NCI-H2227 treated with DMSO at 0.1 percent for 48 hours (cell line): Measurements from ENCODE around the gene PANX3.

Experiments used
- DNase-seq: peaks from one replicate; lab custom pipeline; 2025; lab: John Stamatoyannopoulos, UW

Gene PANX3

GRCh38 chr11:124618863-124619262 is 7.6 kb downstream of the PANX3 start:
- DNase-seq = no peak

GRCh38 chr11:124622531-124623451 is 11.6 kb downstream of the PANX3 start, which contains the start of gene TBRG1:
TBRG1 (plus strand) TSS chr11:124622864; CDS start chr11:124623084, 220 bp downstream.
- DNase-seq = peak; percentile 81

GRCh38 chr11:124623861-124624525 is 12.8 kb downstream of the PANX3 start:
- DNase-seq = no peak

DNA sequence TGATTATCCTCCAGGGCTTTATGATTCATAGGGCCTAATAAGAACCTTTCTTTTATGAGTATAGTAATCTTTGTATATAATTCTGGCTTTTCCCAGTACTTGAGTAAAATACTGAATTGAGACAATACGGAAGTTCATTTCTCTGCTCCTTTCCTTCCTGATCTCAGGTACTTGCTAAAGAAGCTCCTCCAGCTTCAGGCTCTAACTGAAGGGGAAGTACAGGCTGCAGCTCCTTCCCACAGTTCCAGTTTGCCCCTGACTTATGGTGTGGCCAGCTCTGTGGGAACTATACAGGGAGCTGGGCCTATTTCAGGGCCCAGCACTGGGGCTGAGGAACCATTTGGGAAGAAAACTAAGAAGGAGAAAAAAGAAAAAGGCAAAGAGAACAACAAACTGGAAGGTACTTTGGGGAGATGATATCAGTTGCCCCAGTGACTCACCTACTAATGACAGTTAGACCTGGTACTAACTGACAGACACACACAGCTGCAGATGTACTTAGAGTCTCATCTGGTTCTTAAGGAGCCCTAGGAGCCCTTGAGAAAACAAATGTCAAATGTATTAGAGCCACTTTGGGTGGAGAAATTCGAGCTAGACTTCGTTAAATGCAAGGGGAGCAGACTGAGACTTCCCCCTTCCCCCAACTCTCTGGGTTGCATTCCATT is 14.4 kb downstream of the PANX3 start:
- DNase-seq = no peak

GRCh38 chr11:124627546-124627945 is 16.3 kb downstream of the PANX3 start:
- no peak for DNase-seq

- no peak for DNase-seq
Measured at GRCh38 chr11:124629961-124630360, 18.7 kb downstream of the PANX3 start.

DNA sequence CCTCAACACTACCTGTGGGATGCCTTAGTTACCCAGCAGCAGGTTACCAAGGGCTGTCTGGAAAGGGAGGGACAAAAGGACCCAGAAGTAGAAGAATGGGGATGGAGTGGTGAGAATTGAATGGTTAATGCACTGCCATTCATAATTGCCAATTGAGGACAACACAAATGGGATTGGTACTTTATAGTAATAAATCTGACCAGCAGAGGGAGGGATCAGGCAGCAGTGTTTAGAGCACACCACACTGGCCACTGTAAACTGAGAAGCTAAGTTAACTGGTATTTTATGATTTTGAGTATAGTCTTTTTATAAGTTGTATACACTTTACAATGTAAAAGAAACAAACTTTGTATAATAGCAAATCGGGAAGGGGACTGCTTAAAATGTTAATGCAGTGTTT is 22.1 kb downstream of the PANX3 start:
- no peak for DNase-seq

- no peak for DNase-seq
Measured at GRCh38 chr11:124635932-124636331, 24.7 kb downstream of the PANX3 start.

DNA sequence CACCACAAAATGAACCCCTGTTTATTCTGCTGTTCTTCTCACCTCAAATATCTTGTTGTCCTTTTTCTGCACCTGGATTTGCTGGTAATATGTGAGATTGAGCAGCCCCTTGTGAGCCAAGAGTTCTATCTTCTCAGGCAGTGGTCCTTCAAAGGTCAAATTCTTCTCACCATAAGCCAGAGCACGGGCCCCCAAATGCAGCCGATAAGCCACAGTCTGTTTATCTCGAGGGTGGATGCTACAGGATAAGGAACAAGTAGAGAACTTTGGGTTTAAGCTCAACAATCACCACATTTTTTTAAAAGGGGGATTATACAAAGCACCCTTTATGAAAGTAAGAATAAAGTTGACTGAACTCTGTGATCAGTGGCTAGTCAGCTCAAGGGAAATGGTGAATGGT is 27.3 kb downstream of the PANX3 start:
- DNase-seq = no peak

DNA sequence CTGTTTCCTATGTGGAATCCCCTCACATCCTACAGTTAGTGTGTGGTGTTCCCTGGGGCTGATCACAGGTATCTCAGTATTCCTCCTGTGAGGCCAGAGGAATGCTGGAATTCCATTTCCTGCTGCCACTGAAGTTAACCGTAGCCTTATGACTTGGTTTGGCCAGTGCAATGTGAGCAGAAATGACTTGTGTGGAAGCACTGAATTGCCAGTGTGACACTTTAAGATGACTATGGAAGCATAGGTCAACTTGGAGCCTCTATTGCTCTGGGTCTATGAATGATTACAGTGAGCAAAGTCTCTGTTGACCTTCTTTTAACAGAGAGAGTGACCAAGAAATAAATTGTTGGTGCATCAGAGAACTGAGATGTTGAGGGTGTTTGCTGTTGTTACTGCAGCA is 28.0 kb downstream of the PANX3 start:
- DNase-seq = no peak

DNA sequence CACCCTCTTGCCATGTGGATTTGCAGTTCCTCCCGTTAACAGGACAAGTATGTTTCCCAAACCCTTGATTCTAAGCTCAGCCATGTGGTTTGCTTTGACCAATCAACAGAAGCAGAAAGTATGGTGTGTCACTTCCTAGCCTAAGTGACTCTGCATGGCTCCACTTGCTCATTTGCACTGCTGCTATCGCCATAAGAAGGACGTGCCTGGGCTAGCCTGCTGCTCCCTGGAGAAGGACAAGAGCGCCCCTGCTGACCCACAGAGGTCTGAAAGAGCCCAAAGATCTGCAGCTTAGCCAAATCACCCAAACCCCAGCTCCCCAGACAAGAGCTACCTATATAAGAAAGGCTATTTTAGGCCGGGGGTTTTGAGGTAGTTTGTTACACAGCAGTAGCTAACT is 29.4 kb downstream of the PANX3 start:
- no peak for DNase-seq

DNA sequence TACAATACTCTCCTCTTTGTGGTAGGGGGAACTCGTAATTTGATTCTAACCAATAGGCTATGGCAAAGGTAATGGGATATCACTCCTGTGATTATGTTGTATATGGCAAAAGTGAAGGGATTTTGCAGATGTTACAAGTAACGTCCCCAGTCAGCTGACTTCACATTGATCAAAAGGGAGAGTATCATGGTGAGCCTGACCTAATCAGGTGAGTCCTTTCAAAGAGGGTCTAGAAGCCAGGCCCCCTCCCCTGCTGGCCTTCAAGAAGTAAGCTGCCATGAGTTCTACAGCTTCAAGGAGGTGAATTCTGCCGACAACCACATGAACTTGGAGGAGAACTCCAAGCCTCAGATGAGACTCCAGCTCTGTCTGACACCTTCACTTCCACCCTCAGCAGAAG is 31.4 kb downstream of the PANX3 start:
- DNase-seq = no peak

GRCh38 chr11:124643042-124643604 is 31.9 kb downstream of the PANX3 start:
- no peak for DNase-seq

DNA sequence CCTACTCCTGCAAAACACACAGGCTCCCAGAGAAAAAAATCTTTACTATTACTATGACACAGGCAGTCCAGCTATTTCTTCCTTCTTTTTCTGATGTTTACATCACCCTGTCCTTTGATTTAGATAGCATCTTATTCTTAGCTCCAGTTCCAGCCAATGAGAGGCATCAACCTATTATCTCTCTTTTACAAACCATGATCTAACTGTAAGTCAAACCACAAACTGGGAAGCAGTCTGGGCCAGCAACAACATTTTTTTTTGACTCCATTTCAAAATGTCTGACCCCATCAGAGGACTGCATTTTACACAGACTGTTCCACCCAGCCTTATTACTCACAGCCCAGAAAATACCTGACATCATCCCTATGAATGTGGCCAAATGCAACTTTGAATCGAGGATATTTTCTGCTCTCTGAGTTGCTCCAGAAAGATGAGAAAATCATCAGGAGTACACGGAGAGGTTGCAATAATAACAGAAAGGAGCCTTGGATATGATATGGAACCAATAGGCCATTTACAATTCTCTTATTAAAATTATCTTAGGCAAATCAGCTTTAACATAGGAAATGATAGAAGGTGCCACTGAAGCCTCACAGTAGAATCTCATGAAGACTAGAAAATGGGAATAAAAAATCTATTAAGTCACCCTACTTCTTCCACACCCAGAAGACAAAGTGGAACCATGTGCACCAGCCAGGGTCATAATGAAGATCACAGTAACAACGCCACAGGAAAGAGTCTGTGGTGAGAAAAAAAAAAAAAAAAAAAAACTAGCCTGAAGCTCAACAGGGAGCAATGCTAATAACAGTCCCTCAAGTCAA is 32.6 kb downstream of the PANX3 start:
- no peak for DNase-seq

DNA sequence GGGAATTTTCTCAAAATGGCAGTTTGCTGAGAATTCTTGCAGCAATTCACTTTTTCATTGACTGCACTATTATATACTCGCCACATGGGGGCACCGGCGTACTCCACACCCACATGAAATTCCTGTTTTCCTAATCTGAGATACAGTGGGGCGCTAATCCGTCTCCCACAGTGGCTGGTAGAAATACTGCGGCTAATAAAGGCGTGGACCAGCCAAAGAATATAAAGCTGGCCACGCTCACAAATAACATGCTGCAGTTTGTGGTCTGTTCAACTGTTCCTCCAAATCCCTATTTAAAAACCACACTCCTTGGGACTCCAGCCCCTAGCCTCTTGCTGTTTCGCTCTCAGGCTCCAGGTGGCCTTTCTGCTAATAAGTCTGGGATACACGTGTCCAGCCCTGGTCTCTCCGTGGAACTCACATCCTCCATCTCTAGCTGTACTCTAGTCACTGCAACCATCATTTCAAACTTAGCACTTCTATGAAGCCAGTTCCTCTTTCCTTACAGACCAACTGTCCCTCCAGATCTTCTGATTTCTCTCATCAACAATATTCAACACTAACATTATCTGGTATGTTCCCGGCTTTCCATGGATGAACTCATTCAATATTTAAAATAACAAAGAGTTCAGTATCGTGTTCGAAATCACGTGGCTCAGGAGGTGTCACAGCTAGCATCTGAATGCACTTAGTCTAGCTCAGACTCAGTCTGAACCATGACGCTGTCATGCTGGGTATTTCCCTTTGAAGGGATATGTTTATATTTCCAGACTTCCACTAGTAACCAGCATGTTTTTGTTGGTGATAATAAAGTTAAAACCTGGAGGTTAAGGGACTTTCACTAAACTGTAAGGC is 33.4 kb downstream of the PANX3 start:
- DNase-seq = peak; percentile 85

GRCh38 chr11:124646148-124646547 is 34.9 kb downstream of the PANX3 start:
- no peak for DNase-seq

- DNase-seq = no peak
Measured at GRCh38 chr11:124648610-124649009, 37.4 kb downstream of the PANX3 start.

- peak; percentile 67 for DNase-seq
Measured at GRCh38 chr11:124656774-124657630, 45.8 kb downstream of the PANX3 start.

DNA sequence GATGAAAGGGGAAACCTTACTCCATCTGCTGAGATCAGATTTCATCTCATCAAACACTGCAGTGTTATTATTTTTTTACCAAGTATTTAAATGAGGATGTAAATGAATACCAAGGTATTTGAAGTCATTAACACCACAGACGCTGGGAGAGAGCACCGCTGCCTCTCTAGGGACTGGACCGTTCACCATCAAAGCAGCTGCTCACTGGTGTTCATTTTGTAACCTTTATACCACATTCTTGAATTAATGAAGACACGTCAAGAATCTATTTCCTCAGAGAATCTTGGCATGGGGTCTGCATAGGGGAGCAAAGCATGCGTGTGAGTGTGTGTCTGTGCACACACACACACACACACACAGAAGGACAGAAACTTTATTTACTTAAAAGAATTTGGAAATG is 46.7 kb downstream of the PANX3 start:
- DNase-seq = no peak

DNA sequence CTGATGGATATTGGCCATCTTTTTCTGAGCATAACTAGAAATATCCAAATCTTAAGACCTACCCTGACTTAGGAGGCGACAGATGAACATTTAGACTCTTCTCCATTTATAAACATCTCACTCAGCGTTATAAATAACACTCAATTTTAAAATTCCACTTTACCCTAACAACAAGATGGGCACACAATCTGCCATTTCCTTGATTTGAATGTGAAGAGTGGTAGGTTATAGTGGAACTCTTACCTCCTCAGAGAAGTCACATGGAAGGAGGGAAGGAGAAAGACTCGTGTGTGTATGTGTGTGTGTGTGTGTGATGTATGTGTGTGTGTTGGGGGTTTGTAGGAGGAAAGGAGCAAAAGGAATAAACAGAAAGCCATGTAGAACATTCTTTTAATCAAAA is 47.3 kb downstream of the PANX3 start:
- DNase-seq = no peak
